K562 (cell line): ENCODE data around the gene ZNF500. TPM values are rescaled to one million over a fixed set of nuclear protein-coding genes. Genes with fewer than 3 reads are reported as not detected.

ENCODE experiments used
- CBX2 ChIP-seq: fragments of 200-600 bp; sonication (generic); IDR thresholded peaks from one replicate; pipeline ENCODE4 v1.6.1; 2012; ENCODE audit warnings: mild to moderate bottlenecking, low read length, inconsistent platforms; ENCODE audit not compliant: insufficient read depth, poor library complexity, severe bottlenecking
- CREB3L1 ChIP-seq: fragments of 450-650 bp; IDR thresholded peaks from 2 replicates; pipeline ENCODE4 v1.6.1; 2014; ENCODE audit warnings: low read depth, mild to moderate bottlenecking, moderate library complexity, borderline replicate concordance
- E2F8 ChIP-seq: fragments of 450-650 bp; IDR thresholded peaks from 2 replicates; pipeline ENCODE4 v1.7.1; 2018; ENCODE audit warnings: mild to moderate bottlenecking, low read depth; ENCODE audit not compliant: partially characterized antibody
- ELK1 ChIP-seq: sonication (generic); formaldehyde crosslinking; IDR thresholded peaks from 2 replicates; pipeline ENCODE4 v1.8.1; 2022; ENCODE audit warnings: missing genetic modification reagents
- MYC ChIP-seq, 2 experiments: fragments of 250-450 bp in 1 of 2; sonication (Bioruptor Pico) in 1 of 2; IDR thresholded peaks; 2 replicates each; pipeline versions ENCODE4 v1.5.1 to v1.6.1; 2012 to 2021; ENCODE audit warnings: low read depth in 2 of 2, borderline replicate concordance in 1 of 2, improper control_type of control experiment in 1 of 2, low read length in 1 of 2, mild to moderate bottlenecking in 1 of 2, moderate library complexity in 1 of 2
- SOX6 ChIP-seq: fragments of 450-650 bp; IDR thresholded peaks from 2 replicates; pipeline ENCODE4 v1.6.1; 2014; ENCODE audit warnings: mild to moderate bottlenecking
- SP1 ChIP-seq: sonication (generic); formaldehyde crosslinking; IDR thresholded peaks from 2 replicates; pipeline ENCODE4 v1.8.1; 2022; ENCODE audit warnings: mild to moderate bottlenecking, missing genetic modification reagents
- SREBF2 ChIP-seq: sonication (generic); formaldehyde crosslinking; IDR thresholded peaks from 2 replicates; pipeline ENCODE4 v1.4.0; 2020; ENCODE audit warnings: mild to moderate bottlenecking, missing genetic modification reagents
- STAT5A ChIP-seq: IDR thresholded peaks from 2 replicates; pipeline ENCODE4 v1.6.1; 2012; ENCODE audit warnings: low read length, inconsistent platforms, borderline replicate concordance
- ZBTB7A ChIP-seq: IDR thresholded peaks from 2 replicates; pipeline ENCODE4 v1.6.1; 2011; ENCODE audit warnings: low read depth, mild to moderate bottlenecking, low read length, moderate library complexity, borderline replicate concordance; ENCODE audit not compliant: control insufficient read depth
- ZNF507 ChIP-seq: conservative IDR thresholded peaks from 2 replicates; pipeline ENCODE4 v1.6.1; 2017; ENCODE audit warnings: missing genetic modification characterization, missing compliant biosample characterization
- ZNF586 ChIP-seq: fragments of 450-650 bp; formaldehyde crosslinking; conservative IDR thresholded peaks from 2 replicates; pipeline ENCODE4 v1.4.0; 2020; ENCODE audit warnings: mild to moderate bottlenecking, moderate library complexity
- ZNF609 ChIP-seq: sonication (generic); formaldehyde crosslinking; IDR thresholded peaks from 2 replicates; pipeline ENCODE4 v1.8.1; 2023; ENCODE audit warnings: missing genetic modification reagents, mild to moderate bottlenecking, borderline replicate concordance
- polyA plus RNA-seq, 8 experiments: library from polyadenylated mRNA; depleted of rRNA in 4 of 8; stranded (reverse) in 5 of 8; unstranded in 3 of 8; fragments of >200 nt; fragmentation: Nextera tagmentation in 2 of 8; fragmentation: Illumina TruSeq in 1 of 8; extraction: Ambion mirVana in 2 of 8; extraction: Trizol in 1 of 8; gene quantifications; 2 replicates each; pipeline versions ENCODE4 v1.2.1 to v1.2.3, GENCODE V29; 2011 to 2014; ENCODE audit warnings: inconsistent platforms in 1 of 8, missing spikeins in 1 of 8
- total RNA-seq, 7 experiments: library from RNA; depleted of rRNA in 6 of 7; stranded (reverse); fragments of >200 nt in 6 of 7; fragmentation: Illumina TruSeq in 2 of 7; extraction: Trizol in 2 of 7; gene quantifications; 2 replicates each; pipeline versions ENCODE4 v1.2.1 to v1.2.3, GENCODE V29; 2011 to 2021; ENCODE audit warnings: low replicate concordance in 1 of 7

Gene ZNF500
- total and polyA plus RNA-seq, 9 of the 15 experiments (the other 6 are each of a cell fraction or from before 2014, with no cell fraction given) = 0.80 to 20.8 (median 5.3) TPM

GRCh38 chr16:4768549-4769305 is 1.8 kb upstream of the ZNF500 start (continued):
- no peak for TF ChIP-seq CBX2
- TF ChIP-seq E2F8 = peak; percentile 39
- TF ChIP-seq MYC (IDR thresholded peaks at IDR 0.05; ENCODE audit: low read depth, low read length) = peak; percentile 55; the same call in 1 of the 2 replicates
- no peak for TF ChIP-seq MYC (CRISPR knock-in tag; IDR thresholded peaks at IDR 0.05; ENCODE audit: borderline replicate concordance, low read depth)
- TF ChIP-seq ZBTB7A = peak; percentile 97
- peak; percentile 74; the same call in 1 of the 2 replicates for TF ChIP-seq SP1 (CRISPR knock-in tag)
- no peak for TF ChIP-seq SREBF2 (CRISPR knock-in tag)
- TF ChIP-seq ELK1 (CRISPR knock-in tag) = no peak
- no peak for TF ChIP-seq ZNF507 (tag)
- TF ChIP-seq ZNF609 (CRISPR knock-in tag) = no peak
- no peak for TF ChIP-seq SOX6
- no peak for TF ChIP-seq STAT5A
- peak; percentile 89 for TF ChIP-seq CREB3L1
- TF ChIP-seq ZNF586 (CRISPR knock-in tag) = no peak
